ENCODE data around the gene TRMT11.

GRCh38 chr6:125961117-125961516 lies 25.2 kb upstream of the TRMT11 start:
- TF ChIP-seq CTCF (IDR thresholded peaks at IDR 0.05 in 2 of 3, conservative IDR thresholded peaks at IDR 0.05 in 1 of 3; ENCODE audit: insufficient read depth in 2 of 3, low read depth in 1 of 3, low read length in 3 of 3): no peak
- TF ChIP-seq TEAD4 (IDR thresholded peaks at IDR 0.05; ENCODE audit: low read length): no peak
- TF ChIP-seq TEAD4 (CRISPR knock-in tag; IDR thresholded peaks at IDR 0.05; ENCODE audit: borderline replicate concordance): no peak
- no peak for TF ChIP-seq JUNB (CRISPR knock-in tag; conservative IDR thresholded peaks at IDR 0.05)
- no peak for TF ChIP-seq NELFE (IDR thresholded peaks at IDR 0.05; ENCODE audit: insufficient read depth, insufficient read length)
- TF ChIP-seq ZBTB26 (CRISPR knock-in tag; IDR thresholded peaks at IDR 0.05): no peak

Data from K562 (cell line).